HG02623 (cell line): ENCODE data around the gene PLXNA1.

ENCODE experiments used
- ATAC-seq: cut with Tn5 transposase; IDR thresholded peaks from one replicate; pipeline ENCODE4 v1.9.1; 2021; ENCODE audit warnings: moderate library complexity; ENCODE audit not compliant: unreplicated experiment

Gene PLXNA1

DNA sequence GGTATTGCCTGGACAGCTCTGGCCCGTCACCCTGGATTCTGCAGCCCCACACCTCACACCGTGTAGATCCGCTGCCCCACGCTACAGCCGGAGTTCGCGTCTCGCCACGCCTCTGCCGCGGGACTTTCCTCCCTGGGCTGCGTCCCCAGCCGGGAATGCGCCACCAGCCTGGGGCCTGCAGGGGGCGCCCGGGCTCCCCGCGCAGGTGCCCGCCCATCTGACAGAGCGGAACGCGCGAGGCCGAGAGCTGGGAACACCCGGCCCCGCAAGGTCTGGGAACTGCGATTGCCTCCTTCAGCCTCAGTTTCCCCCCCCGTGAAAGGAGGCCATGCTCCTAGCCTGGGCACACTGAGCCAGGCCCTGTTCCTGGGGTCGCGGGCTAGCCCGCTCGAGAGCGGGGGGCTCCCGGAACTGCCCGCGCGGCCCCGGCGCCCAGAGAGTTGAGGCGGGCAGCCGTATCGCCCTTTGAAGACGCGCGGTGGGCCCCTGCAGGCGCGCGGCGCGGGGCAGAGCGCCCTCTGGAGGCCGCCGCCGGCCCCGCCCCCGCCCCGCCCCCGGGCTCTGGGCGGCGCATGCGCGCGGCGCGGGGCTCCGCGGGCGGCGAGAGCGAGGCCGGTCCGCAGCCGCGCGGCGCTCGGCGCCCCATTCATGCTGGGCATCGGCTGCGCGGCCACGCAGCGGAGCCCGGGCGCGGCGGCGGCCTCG lies at the start of gene PLXNA1:
Gene PLXNA1, plus strand, starts transcription at position 645 of the 705 bp plus-strand sequence. CDS start 5,479 bp downstream, outside the sequence.
- ATAC-seq: peak; percentile 70

DNA sequence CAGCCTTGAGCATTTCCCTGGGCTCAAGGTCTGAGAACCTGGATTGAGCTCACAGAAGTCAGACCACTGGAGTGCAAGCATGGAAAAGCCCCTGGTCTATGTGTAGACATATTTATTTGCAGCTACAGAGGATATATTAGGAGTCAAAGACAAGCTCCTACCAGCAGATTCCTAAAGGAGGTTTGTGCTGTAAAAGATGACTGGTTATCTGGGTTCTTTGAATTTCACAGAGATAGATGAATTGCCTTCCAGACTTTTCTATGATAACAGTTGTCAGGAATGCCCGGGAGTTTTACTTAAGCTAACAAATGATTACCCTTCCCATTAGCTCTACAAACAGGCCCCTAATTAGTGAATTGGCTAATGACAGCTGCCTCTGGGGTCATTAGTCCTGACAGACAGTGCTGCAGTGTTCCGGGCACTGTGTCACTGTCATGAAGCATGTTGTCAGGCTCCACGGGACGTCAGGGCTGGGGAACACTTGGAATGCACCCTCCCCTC lies 48.8 kb upstream of the PLXNA1 start:
- ATAC-seq: no peak

DNA sequence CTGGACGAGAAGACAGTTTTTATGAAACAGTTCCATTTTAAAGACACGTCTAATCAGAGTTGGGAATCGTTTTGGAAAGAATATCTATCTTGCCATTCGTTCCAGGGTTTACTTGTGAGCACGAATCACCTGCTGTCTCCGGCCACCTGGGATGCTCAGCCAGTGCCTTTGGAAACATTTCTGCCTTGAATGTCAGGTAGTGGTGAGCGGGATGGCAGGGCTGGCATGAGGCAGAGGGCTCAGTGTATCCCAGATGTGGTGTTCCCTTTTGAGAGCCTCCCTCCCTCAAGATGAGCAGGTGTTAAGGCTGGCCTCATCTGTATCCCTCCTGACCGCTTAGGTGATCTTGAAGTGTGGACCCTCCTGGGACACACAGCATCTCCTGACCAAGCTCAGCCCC lies 47.9 kb upstream of the PLXNA1 start:
- ATAC-seq: no peak

DNA sequence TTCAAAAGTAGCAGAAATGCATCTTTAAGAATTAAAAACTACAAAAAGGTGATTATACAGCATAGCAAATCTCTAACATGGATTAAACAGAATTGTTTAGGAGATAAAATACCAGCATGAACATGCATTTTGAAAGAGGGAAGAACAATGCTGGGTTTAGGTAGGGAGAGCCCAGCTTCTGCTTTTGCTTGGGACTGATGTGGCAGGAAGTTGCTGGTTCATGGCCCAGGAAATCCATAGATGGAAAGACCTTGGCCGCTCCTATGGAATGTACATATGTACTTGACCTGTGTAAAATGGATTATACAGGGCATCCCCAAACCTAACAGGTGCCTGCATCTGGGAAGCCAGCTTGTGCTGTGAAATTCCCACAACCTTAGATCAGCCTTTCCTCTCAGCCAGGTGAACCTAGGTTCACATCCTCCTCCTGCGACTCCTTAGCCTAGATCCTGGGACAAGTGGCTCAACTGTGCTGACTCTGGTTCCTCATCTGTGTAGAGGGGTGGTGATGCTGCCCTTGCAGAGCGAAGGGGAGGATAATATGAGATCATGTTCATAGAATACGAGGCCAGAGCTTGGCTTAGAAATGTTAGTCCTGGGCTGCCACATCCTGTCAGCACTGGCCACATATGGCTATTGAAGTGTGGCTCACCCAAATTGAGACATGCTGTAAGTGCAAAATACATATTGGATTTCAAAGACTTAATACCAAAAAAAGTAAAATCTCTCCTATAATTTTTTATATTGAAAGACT lies 47.0 kb upstream of the PLXNA1 start:
- ATAC-seq: no peak

DNA sequence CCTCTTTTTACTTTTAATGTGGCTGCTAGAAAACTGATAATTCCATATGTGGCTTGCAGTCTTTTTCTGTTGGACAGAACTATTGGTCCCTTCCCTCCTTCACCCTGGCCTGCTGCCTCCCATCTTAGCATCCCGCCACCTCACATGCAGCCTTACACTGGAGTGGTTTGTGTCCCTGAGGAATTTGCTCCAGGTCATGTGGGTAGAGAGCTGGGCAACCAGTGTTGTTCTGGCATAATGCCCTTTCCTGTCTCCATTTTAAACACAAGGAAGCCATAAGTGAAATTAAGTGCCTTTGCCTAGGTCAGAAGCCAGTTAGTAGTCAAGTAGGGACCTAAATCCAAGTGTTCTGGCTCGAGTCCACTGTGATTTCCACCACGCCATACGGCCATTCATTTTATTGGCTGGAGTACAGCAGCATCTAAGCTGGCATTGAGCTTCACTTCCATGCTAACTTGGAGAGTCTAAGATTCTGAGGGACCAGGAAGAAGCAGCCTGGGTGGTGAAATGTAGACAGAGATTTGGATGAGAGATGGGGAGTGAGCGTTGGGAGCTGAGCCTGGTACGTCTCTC lies 46.0 kb upstream of the PLXNA1 start:
- ATAC-seq: no peak

DNA sequence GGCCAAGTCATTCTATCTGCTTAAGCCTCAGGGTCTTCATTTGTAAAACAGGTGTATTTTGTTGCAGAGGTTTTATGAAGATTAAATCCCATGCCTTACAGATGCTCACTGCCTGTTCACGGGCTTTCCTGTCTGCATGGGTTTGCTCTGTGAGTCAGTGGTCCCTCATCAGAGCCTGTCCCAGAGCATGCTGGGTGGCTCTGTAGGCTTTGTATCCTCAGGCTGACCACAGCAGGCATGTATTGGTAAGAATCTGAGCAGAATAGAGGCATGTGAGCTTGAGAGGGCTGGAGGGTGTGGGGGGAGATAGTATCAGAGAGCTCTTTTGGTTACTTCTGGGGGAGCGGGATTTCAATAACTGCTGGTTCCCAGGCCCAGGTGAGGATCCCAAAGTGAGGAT lies 45.4 kb upstream of the PLXNA1 start:
- ATAC-seq: no peak

DNA sequence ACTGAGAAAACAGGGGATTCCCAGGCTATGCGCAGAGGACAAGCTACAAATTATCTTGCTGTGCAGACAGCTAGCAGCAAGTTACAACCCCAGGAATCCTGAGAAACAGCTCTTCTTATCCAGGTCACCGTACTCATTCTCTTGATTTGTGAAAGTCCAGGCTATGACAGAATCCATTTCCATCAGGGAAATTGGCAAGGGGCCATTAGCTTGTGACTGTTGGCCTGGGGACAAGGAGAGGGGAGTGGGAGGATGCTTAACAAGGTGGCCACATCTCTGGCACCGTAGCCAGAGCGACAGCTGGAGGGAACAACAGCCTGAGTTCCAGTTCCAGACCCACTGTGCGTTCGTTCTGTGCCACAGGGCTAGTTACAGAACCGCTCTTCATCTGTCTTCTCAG lies 44.9 kb upstream of the PLXNA1 start:
- ATAC-seq: no peak

DNA sequence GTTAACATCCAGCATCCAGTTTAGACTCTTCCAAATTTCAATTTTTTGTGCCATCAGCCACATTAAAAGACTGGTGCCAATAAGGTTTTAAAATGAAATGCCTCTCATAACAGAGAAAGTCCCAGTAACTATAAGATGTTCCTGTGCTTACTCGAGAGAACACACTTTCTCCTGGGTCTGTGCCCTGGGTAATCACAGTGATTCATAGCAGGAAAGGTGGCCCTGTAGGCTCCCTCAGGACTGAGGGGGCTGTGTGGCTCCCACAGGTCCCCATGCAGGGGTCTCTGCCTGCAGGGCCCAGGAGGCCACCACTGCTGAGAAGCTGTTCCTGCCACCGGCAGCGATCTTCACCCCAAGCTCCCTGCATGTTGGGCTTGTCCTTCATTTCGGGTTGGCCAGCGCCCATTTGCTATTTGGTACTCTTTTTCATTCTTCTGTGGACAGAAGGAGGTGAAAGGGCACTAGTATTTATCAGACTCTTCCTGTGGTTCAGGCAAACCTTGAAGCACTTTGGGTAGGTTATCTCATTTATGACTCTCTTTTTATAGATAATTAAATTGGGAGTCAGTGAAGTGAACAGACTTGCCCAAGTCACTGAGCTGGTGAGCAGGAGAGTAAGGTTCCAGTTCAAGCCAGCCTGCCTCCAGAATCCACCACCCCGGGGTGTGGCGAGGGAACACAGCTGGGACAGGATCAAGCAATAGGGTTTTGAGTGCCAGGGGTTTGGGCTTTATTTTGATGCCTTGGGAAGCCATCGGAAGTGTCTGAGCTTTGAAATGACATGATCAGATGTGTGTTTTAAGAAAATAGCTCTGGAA lies 44.2 kb upstream of the PLXNA1 start:
- no peak for ATAC-seq

DNA sequence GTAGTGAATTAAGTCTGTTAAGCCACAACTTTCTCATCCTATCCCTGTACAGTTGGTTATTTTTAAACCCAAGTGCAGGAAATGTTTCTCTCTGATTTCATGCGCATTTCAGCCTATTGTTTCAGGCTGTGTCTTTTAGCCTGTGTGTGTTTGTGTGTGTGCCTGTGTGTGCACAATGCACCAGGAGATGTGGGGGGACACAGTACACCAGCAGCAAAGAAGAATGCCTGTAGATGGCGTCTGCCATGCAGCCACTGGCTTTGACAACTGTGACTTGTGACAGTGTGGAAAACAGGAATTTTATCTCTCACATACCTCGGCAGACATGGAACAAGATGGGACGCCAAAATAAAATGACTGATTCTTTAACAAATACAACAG lies 43.6 kb upstream of the PLXNA1 start:
- no peak for ATAC-seq

DNA sequence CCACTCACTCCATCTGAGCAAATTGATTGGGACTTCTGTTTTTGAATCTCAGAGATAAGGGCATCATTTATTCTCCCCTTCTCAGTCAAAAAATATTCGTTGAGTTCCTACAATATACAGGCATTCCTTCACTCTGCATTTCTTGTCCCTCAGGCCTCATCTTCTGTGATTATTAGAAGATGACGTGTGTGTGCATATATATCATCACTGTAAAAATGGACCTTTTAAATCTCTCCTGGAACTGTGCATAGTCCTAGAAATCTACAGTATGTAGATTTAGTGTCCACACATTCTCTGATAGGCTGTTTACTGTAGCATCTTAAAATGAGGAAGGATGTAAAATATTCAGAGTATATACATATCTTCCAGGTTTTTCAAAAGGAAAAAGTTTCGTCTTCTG lies 43.2 kb upstream of the PLXNA1 start:
- no peak for ATAC-seq

DNA sequence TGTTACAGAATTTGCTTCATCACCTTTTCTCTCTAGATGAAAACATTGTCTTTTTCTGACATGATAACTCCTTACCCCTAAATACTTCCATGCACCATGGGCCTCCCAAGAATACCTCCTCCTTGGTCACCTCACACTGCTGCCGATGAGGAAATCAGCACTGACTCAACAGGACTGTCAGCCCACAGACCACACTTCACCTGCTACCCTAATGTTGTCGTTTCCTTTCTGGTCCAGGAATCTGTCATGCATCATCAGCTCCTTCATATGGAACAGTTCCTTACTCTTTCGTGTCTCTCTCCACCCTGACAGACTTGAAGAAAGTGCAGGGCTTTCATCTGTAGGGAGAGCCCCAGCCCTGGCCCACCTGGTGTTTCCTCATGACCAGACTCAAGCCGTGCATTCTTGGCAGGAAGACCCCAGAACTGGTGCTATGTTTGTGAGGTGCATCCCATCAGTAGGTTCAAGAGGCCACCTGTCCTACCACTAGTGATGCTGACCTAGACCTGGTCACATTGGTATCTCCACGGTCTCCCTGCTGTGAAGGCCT lies 41.1 kb upstream of the PLXNA1 start:
- no peak for ATAC-seq

DNA sequence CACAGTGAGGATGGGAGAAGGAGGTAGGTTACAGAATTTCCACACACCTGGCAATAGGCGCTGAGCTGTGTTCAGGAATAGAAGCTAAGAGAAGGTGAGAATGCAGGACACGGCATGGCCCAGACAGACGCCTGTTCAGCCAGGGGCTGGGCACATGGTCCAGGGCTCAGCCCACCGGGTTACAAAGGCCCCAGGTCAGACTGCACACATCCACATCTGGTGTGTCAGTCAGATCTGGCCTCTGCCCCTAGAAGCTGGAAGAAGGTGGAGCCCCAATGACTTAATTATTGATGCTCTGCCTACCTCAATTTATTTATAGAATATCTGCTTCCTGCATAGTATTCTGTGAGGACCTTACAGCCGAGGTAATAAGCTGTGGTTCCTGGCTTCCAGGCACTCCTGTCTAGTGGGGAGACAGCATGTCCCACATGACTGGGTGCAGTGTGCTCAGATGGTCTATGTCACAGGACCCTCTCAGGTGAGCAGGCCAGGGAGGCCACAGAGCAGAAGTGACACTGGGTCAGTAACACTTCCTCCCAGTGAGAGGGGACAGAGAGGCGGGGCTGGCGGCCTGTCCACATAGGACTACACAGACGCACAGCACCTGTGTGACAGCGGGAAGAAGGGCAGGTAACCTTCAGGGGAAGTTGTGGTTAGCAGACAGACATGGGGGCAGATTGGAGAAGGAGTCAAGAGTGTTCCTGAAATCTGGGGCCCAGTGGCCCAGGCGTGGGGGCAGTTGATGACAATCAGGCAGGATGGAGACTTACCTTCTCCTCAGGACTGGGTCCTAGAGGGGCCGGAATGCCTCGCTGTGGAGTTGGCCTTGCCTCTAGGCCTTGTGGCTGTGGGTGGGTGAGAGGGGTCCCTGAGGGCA lies 38.6 kb upstream of the PLXNA1 start:
- no peak for ATAC-seq

DNA sequence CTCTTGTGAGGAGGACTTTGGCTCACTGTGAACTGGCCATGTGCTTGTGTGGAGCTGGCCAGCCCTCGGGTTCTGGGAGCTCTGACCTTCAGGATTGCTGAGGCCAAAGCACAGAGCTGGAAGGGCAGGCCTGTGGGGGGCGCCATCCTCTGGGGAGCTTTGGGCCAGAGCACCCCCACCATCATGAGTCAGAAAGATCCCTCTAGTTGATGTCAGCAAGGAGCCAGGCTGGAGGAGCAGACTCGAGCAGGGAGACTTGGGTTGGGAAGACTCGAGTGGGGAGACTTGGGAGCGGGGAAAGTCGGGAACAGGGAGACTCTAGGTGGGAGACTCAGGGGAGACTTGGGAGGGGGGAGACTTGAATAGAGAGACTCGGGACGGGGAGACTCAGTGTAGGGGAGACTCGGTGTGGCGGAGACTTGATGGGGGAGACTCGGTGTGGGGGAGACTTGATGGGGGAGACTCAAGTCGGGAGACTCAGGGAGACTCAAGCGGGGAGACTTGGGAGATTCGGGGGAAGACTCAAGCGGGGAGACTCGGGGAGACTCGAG lies 37.7 kb upstream of the PLXNA1 start:
- ATAC-seq: no peak

DNA sequence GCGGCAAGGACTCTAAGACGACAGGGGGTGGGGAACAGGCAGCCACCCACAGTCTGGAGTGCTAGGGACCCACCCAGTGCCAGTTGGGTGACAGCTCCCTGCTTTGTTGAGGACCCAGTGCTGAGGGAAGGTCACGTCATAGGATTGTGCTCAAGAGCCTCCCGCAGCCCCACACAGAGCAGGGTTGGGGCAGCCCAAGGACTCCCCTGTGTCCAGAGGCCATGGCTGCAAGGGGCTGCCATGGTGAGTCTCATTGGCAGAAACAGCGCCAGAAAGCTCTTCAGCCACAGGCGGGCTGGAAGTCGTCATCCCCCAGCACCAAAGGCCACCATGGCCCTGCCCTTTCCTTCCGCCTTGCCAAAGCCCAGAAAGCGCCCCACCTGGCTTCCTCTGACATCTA lies 37.0 kb upstream of the PLXNA1 start:
- ATAC-seq: no peak

DNA sequence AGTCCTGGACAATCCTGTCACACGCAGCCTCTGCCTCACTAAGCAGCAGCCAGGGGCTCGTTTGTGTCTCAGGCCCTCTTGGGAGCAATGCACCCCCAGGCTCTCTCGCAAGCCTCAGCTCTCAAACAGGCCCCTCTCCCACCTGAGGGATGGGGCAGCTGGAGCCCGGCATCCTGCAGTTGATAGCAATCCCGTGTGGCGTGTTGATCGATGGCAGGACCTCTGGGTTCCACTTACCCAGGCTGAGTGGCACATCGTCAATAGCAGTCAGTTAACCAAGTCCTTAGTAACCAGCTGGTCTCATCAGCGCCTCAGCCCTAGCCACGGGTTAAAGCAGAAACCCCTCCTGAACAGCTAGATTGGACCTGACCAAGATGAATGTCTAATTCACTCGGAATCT lies 36.5 kb upstream of the PLXNA1 start:
- no peak for ATAC-seq

DNA sequence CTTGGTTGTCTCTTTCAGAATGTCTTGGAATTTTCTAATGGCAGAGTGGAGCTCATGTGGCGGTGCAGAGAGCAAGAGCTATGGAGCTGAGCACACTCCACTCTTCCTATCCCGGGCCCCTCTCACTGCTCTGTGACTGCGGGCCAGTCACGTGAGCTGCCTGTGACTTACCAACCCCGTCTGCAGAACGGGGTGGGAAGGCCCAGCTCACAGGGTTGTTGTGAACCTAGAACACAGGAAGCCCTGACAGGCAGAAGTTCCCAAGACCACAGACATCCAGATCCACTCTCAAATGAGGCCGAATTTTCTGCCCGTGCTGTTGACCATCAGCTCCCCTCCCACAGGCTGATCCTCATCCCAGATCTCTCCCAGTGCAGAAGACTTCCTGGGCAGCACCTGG lies 35.5 kb upstream of the PLXNA1 start:
- ATAC-seq: no peak

DNA sequence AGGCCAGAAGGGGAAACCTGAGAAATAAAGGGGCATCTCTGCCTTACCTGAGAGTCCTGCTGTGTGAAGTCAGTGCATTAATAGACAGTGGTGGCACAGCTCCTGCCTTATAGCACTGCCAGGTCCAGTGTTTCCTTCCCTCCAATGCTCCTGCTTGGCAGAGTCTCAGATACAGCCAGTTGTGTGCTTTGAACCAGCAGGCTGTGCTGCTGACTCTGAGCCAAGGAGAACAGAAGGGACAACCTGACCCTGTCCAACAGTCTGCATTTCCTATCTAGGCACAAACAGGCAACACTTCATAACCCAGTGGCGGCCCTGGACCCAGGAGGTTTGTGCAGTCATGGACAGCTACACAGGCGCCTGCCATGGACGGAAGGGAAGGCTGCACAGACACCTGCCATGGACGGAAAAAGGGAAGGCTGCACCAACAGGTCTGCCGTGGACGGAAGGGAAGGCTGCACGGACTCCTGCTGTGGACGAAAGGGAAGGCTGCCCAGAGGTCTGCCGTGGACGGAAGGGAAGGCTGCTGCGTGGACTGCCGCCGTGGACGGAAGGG lies 33.9 kb upstream of the PLXNA1 start:
- ATAC-seq: no peak

DNA sequence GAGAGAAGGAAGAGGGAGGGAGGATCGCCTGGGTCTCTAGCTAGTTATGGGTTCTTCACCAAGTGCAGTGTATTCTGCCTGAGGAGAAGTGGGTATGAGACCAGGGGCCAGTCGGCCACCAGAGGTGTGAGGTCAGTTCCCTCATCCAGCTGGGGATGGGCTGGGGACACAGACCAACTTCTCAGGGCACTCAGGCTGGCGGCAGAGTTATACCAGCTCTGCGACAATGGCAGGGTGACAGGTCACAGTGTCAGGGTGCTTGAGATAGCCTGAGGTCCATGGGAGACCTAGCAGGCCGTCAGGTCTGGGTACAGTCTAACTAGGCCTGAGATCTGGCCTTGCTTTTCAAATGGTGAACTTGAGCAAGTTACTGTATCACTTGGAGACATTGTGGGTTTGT lies 31.4 kb upstream of the PLXNA1 start:
- no peak for ATAC-seq

DNA sequence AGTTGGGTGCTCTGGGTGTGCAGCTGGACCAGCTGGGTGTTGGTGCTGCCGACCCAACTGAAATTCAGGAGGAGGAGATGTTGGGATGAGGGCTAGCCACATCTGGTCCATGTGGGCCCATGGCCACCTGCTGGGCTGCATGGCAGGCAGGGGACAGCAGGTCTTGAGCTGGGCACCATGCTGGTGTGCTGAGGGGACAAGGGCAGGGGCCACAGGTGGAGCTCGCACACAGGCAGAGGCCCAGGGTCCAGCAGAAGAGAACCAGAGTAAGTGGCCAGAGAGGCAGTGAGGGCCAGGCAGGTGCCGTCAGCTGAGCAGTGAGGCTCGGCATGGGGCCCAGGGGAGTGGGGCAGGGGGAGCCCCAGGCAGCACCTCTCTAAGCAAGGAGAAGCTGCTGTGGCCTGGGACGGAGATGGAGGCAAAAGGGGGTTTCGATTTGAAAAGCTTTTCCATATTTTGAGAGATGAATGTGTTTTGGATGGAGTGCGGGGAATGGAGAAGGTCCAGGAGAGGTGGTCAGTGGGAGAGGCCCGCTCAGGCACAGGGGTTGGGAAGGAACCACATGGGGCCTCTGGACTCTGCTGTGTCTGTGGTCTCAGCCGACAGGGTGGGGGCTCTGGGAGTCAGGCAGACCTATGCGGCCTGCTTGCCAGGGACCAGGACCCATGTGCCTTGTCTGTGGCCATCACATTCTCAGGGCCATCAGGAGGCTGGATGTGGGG lies 30.5 kb upstream of the PLXNA1 start:
- ATAC-seq: no peak
